GM18511 (cell line): Measurements from ENCODE around the gene MED6.

Experiments used
- ATAC-seq: cut with Tn5 transposase; IDR thresholded peaks from one replicate; pipeline ENCODE4 v1.9.1; 2021; ENCODE audit warnings: mild to moderate bottlenecking, moderate library complexity; ENCODE audit not compliant: unreplicated experiment

The MED6 gene, protein sequence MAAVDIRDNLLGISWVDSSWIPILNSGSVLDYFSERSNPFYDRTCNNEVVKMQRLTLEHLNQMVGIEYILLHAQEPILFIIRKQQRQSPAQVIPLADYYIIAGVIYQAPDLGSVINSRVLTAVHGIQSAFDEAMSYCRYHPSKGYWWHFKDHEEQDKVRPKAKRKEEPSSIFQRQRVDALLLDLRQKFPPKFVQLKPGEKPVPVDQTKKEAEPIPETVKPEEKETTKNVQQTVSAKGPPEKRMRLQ

DNA sequence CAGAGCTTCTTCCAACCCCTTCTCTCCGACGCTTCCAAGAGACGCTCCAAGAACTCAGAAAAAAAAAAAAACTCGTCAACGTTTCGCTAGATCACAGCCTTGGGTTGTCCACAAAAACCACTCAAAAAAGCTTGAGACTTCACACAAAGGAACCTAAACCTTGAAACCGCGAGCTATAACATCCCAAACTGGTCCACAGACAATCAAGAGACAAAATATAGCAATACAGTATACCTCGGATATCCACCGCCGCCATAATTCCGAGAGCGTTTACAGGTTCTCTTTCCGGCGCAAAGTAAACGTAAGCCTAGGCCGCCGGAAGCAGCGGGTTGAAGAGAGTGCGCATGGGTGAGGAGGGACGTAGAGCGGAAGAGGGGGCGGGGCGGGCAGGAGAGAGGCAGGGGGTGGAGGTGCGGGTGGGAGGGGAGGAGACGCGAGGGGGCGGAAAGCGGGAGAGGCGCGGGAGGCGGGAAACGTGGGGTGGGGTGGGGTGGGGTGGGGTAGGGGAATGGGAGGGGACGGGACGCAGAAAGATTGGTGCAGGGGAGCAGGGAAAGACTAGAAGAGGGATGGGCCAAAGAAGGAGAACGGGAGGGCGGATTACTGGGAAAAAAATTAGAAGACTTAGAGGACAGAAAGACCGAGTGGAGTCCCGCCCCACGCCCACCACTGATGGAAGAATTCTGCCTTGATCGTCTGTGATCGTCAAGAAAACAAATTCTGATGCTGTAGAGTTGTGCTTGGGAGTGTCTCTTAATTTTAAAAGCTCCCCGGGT is at the start of gene MED6:
TSS of gene MED6 (minus strand) at position 274 of the 776 bp plus-strand sequence. CDS start at position 256, 18 bp downstream.
- ATAC-seq, result peak; percentile 95

DNA sequence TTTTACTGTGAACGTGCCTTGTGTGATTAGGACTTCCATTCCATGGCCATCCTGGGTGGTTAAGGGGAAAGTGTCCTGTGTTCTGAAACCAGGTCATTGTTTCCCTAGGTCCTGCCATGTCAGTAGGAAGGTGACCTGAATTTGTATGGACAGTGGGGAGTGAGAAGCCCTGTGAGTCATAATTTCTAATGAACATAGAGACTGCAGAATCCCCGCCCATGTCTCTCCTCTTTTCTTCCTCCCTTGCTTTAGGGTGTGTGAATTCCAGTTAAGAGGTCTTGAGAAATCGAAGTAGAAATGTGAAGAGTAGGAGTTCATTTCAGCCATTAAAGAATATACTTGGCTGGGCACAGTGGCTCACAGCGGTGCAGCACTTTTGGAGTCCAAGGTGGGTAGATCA is 49.3 kb upstream of the MED6 start:
- ATAC-seq, result no peak

DNA sequence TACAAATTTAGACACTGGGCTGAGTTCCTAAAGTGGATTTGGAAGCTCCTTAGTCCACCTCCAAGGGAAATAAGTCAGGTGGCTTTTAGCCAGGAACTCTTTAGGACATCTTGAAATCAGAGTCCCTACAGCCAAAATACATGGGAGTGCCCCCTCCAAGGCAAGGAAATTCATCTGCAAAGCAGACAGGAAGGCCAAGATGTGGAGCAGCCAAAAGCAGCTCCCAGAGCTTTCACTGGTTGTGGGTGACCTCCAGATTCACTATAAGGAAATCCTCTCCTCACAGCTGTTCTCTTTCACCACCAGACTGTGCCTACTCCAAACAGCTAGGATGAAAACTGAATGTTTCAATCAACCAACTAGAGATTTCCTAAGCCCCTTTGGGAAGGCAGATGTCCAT is 47.9 kb upstream of the MED6 start:
- ATAC-seq, result no peak

DNA sequence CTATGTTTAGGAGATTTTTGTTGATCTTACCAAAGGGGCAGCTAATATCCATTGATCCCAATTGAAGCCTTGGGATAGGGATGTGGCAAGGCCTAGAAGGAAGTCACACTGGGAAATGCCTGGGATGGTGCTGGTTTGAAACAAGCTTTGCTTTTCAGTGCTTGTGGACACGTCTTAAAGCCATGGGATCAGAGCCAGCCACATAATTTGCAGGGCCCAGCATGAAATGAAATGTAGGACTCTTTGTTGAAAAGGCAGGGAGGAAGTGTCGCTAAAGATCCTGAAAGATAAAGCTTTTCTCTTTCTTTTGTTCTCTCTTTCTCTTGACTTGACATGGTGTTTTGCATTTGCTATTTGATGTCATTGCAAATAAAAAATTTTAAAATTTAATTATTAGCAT is 46.2 kb upstream of the MED6 start:
- ATAC-seq, result no peak

DNA sequence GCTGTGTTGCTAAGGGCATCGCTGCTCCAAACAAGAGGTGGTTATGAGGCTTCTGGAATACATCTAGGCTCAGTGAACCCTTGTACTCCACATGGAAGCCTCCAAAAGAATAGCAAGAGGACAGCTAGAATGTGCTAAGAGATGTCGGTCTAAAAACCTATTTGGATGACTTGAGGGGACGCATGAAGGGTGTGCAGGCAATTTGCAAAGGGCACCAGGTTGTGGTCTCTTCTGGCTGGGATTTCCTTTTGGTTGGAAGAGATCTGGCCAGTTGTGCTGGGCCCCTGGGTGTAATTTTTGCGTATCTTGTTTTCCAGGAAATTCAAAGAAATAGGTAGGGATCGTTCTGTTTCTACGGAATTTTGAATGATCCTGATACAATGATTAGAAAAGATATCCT is 45.4 kb upstream of the MED6 start:
- ATAC-seq, result no peak

DNA sequence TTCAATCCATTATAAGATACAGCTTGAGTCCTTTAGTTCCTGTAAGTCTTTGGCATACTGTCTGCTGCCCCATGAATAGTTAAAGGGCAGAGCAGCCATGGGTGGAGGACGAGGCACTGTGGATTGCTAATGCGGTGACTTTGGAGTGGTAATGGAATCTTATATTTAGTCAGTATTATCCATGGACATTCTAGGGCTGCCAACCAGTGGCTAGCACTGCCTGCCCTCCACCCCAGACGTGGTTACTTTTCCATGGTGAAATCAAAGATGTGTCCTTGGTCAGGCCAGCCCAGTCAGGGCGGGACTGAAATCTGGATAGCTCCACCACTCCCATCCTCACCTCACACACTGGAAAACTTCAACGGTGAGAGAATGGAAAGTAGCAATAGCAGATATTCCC is 43.5 kb upstream of the MED6 start:
- no peak for ATAC-seq

DNA sequence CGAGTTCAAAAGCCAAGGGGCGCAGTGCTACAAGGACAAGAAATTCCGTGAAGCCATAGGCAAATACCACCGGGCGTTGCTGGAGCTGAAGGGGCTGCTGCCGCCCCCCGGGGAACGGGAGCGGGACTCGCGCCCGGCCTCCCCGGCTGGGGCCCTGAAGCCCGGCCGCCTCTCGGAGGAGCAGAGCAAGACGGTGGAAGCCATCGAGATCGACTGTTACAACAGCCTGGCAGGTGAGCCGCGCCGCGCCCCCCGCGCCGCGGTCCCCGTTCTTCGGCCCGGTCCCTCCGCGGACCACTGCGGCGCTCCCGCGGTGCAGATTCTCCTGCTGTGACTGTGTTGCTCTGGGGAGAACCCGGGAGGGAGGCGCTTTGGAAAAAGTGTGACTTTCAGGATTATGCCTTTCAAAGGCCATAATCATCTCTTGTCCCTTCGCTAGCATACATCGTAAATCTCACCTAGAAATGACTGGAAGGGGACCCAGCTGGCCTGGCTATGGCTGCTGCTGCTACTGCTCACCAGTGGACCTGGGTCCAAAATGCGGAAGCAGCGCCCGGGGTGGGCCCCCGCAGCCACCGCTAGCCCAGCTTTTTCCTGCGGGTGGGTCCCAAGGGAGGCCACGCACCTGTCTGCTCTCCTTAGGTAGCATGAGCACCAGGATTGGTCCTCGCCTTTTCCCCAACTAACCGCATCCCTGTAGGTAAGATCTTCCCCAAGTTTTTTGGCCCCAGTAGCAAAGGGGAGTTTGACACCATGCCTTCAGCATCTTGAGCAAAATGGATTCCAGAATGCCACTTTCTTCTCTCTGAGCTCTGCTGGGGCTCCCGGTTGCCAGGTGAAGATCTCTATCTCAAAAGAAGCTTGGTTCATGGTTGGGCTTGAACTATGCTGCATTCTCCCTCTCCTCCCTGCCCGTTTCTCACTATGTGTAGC is 42.1 kb upstream of the MED6 start:
- peak; percentile 41 for ATAC-seq

DNA sequence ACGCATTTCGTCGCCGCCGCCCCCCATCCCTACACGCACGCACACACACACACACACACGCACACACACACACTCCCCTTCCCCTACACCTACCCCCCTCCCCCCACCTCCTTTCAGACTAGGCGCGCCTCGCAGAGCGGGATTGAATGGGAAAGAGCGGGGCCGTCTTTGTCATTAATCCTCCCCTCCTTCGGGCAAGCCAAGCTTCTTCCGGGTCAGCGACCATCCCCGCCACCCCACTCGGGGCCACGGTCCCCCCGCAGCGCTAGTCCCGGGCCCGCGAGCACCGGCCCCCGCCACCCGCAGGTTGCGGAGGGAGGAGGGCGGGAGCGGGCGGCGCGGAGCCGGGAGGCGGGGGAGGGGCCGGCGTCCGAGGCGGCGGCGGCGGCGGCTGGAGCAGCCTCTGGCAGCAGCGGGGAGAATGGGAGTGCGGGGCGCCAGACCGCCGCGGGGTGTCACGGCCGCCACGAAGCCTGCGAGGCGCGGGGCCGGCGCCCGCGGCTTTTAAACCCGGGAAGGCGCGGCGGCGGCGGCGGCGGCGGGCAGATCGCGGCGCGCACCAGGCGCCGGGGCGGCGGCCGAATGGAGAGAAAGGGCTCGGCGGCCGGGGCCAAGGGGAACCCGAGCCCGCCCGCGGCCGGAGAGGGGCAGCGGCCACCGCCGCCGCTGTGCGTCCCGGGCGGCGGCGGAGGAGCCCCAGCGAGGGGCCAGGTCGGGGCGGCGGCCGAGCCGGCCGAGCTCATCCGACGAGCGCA is 41.3 kb upstream of the MED6 start, which contains the start of gene TTC9:
TSS of gene TTC9 (plus strand) at position 369 of the 755 bp plus-strand sequence. CDS start at position 583, 214 bp downstream.
- no peak for ATAC-seq

DNA sequence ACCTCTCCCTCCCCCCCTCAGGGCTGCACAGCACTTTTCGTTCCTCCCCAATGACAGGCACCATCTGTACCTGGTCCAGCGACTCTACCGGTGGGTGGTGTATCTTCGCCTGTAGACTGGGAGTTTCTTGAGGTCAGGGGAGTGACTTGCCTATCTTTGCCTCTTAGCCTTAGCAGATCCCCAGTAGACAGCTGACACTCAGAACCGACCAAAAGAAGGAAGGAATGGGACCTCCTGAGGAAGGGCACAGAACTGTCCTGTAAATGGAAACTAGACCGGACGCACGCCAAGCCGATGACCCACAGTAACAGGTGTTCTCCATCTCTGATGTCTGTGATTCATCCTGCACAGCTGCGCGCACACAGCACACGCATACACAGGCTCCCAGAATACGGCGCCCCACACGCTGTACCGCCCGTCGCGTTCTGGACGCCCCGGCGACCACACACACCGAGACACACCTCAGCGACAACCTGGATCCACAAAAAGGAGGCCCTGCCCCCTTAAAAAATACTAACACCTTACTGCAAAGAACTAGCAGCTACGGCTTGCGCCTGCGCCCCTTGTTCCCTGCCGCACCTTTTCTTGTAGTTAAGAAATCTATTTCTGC is 40.6 kb upstream of the MED6 start:
- peak; percentile 74 for ATAC-seq

DNA sequence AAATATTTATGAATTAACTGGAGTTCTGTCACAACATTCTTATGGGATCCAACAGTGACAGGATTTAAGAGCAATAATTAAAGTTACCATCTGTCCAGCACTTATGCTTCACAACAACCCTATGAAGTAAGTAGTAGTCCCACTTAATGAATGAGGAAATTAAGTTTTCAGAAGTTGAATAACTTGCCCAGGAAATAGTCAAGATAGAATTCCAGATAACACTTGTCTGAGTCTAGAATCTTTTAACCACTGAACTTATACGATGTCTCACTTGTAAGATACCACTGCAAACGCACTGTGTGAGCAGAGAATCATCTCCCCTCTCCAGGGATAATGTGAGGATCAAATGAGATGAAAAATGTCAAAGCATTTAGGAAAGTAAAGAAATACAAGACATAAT is 38.0 kb upstream of the MED6 start:
- no peak for ATAC-seq

DNA sequence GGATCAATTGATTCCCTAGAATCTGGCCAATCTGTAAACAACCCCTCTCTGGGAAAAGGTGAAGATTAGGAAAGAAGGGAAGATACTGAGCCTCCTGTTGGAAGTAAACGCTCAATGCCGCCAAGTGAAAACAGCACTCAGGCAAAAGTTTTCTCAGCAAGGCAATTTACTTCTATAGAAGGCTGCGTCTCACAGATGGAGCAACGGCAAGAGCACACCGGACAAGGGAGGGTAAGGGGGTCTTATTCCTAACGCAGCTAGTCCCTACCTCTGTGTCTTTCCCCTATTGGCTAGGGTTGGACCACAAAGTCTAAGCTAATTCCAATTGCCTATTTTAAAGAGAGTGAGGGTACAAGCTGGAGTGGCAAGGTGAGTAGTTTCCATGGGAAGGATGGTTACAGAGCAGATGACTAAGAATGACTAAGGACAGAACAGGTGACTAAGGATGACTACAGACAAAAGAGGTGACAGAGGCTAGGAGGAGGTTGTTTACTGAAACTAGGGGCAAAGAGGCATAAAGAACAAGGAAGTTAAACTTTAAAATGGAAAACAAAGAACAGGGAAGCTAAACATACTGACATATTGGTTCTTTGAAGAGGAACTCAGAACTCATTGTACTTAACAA is 35.6 kb upstream of the MED6 start:
- no peak for ATAC-seq

DNA sequence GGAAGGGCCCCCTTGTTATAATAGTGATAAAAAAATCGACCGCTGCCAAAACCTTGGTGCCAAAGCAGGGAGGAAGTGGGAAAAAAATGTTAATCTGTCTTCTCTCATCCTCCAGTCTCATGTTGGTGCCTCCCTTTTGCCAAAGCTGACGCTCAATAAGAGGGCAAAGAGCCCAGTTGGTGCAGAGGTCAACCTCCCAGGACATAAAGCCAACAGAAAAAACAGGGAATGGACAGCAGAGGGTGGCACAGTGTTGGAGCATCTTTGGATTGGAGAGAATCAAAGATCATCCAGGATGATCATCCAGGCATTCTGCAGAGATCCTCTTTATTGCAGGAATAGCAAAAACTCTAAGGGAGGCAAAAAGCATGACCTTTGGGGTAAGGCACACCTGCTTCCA is 31.5 kb upstream of the MED6 start:
- no peak for ATAC-seq

DNA sequence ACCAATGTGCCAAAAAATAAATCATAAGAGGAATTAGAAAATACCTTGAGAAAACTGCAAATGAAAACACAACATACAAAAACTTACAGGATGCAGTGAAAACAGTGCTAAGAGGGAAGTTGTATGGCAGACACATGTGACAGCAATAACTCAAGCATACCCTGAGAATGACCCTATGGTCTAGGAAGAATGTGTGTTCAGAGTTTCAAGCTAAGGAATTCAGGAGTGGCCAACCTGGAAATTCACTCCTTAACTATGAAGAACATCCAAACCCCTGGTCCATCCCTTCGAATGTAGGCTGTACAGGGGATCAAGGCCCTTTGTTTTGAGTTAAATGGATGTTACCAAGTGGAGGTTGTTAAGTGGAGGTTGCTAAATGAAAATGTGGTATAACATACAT is 24.5 kb upstream of the MED6 start:
- no peak for ATAC-seq

DNA sequence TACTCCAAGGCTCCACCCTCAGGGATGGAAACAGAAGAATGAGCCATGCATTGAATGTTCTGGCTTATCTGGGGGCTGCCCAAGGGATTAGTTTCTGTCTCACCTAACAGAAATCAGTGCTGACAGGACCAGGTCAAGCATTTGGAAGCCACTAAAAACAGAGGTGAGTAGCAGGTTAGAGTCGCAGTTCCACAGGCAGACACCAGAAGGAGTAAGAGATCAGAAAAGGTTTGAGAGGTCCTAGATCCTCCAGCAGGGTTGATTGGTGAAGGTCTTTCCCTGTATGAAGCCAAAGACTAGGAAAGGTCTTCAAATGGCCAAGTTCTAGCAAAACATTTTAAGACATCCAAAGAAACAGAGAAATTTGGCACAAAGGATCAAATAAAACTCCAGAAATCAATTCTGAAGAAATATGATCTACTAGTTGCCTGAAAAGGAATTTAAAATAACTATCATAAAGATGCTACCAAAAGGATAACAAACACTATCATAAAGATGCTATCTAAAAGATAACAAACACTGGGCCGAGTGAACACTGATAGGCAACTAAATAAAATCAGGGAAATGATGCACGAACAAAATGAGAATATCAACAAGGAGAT is 21.8 kb upstream of the MED6 start:
- no peak for ATAC-seq

DNA sequence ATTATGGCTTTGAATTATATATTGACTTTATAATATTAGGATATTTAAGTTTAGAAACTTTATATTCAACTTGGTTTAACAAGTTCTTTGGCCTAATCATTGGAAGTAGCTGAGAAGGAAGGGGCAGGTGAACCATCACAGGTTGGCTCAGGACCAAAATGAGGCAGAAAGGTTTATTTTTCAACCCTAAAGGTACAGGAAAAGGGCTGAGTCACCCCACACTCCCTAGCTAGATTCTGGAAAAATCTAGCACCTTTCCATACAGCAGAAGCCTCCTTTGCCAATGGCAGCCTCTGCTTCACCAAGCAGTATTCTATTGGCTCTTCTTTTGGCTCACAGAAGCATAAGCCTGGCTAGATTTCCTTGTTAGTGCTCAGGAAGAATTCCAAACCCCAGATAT is 19.3 kb upstream of the MED6 start:
- ATAC-seq, result no peak

DNA sequence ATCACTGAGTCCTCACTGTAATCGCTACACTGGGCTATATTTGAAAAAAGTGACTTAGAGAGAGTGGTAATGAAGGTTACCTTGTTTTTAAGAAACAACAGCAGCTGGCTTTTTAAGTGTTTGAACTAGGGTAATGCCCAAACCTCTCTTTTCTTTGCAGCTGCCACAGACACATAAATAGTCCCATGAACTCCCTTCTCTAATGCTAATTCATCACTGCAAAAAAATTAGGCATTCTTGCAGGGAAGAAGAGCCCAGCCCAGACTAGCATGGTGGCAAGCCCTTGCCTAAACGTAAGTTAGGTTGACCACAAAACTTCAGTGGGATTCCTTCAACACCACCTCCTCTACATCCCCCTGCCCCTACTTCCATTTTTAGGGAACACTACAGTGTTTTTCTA is 17.9 kb upstream of the MED6 start:
- no peak for ATAC-seq

DNA sequence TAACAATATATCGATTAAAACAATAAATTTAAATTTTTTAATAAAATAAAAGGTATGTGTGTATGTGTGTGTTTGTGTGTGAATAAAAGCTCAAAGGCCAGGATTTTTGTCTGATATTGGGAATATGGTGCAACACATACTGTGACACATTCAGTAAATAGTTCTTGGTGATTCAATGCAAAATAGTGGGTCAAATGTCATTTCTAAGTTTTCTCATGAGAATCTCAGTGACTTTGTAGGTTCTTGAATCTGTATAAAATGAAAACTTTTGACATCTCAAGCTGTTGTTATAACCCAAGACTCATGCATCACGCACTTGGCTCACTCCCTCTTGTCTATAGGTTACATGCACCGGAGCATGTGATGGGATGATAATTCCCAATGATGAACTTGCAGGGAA is 16.2 kb upstream of the MED6 start:
- ATAC-seq, result no peak

DNA sequence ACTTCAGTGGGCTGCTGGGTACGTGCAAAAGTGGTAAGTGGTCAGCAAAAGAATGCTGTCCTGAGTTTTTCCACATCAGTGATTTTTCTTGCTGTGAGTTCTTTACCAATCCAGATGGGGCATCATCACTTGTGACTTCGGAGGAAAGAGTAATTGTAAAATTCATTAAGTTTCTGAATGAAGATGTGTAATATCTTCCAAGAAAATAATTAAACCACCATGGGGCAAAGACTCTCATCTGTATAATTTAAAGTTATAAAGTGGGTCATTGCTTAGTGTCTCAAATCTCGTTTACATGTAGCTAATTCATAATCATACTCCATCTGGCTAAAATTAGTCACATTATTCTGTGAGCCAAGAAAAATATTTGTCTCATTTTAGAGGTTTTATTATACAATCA is 10.8 kb upstream of the MED6 start:
- ATAC-seq, result no peak

DNA sequence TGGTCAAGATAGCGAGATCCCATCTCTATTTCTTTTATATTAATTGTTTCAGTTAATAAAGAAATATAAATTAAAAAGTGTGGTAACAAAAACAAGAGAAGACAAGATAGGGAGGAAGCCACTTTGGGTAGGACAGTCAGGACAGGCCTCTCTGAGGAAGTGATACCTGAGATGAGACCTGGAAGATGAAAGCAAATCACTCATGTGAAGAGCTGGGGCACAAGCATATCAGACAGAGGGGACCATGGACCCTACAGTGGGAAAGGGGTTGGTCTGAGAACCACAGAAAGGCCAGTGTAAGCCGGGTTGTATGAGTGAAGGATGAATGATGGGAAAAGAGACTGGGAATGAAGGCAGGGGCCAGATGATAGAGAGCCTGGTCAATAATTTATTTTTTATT is 1.8 kb upstream of the MED6 start:
- no peak for ATAC-seq
